ENCODE data around the gene VWF. TPM values are rescaled to one million over a fixed set of nuclear protein-coding genes. Genes with fewer than 3 reads are reported as not detected.

Gene VWF
- total RNA-seq, 1 donor from 2014 or later = 468 TPM

DNA sequence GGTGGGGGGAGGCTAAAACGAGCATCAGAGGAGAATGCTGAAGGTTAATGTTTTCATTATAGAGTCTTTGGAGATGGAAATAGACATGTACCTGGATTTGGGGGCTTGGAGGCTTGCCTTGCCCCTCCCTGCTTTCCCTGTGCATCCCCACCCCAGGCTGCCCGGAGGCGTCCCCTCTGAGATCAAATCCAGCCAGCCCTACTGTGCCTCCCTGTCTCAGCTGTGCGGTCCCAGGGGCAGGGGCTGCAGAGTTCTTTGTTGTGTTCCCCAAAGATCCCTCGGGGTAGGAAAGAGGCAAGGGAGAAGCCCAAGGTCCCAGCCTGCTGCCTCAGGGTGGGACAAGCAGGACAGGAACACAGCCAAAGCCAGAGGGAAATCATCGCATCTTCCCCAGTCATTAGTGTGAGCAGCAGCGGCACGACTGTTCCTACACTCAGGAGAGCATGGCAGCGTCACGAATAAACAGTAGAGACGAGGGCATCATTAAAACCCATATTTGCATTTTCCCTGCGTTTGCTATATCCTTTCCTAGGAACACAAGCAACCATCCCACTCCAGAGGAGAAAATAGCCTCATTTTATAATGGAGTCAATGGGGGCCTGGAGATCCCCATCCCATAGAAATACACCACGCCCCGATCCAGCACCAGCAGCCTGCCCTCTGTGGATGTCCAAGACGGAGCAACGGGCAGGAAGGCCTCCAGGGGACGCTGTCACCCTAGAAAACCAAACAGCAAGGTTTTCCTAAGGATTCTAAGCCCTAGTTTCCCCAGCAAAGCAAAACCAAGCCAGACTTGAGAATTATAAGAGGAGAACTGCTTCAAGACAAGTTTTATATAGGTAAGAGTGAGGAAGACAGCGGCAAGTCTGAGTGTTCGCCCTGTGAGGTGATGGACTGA is 211.8 kb downstream of the VWF start:
- H3K36me3 ChIP-seq = peaks cover 9% of the 10 kb centered on the region
- no peak overlapping the region for H3K27ac ChIP-seq
- H3K4me1 ChIP-seq = no peaks in the 10 kb centered on the region
- no peaks in the 10 kb centered on the region for H3K9me3 ChIP-seq
- H3K27me3 ChIP-seq (ENCODE audit: low read depth) = no peaks in the 10 kb centered on the region
- DNase-seq = no peak
- no peak for ATAC-seq
- TF ChIP-seq, protein P1, sequence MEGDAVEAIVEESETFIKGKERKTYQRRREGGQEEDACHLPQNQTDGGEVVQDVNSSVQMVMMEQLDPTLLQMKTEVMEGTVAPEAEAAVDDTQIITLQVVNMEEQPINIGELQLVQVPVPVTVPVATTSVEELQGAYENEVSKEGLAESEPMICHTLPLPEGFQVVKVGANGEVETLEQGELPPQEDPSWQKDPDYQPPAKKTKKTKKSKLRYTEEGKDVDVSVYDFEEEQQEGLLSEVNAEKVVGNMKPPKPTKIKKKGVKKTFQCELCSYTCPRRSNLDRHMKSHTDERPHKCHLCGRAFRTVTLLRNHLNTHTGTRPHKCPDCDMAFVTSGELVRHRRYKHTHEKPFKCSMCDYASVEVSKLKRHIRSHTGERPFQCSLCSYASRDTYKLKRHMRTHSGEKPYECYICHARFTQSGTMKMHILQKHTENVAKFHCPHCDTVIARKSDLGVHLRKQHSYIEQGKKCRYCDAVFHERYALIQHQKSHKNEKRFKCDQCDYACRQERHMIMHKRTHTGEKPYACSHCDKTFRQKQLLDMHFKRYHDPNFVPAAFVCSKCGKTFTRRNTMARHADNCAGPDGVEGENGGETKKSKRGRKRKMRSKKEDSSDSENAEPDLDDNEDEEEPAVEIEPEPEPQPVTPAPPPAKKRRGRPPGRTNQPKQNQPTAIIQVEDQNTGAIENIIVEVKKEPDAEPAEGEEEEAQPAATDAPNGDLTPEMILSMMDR (IDR thresholded peaks at IDR 0.05) = no peak
- H3K4me3 ChIP-seq = no peak overlapping the region
- intact Hi-C loops (cut with DNase I) = no loop called here

DNA sequence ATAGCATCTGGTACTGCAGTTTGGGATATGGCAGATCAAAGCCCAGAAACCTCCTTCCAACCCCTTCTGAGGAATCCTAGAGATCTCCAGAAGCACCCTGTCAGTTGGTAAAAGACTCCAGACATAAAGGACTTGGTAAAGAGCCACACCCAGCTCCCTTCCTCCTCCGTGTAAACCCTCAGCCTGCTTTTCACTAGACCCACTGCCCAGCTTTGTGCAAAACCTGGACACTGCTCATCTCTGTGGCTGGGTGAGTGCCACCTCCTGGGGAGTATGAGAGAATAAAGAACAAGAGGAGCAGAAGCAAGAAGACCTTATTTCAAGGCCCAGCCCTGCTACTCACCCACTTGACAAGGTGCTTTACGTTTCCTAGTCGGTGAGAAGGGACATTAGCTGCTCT is 212.5 kb downstream of the VWF start:
- Histone ChIP-seq H3K9me3 (no peaks in the 10 kb centered on the region), H3K36me3 (peaks cover 9% of the 10 kb centered on the region), H3K27me3 (ENCODE audit: low read depth) (no peaks in the 10 kb centered on the region), H3K4me1 (no peaks in the 10 kb centered on the region), H3K27ac (no peak overlapping the region), H3K4me3 (no peak overlapping the region)
- ATAC-seq (no peak), DNase-seq (no peak)
- TF ChIP-seq, protein P1 (IDR thresholded peaks at IDR 0.05) = no peak
- intact Hi-C loops (cut with DNase I) = no loop called here

- intact Hi-C loops (cut with DNase I) = no loop called here
- Histone ChIP-seq H3K27ac (no peak overlapping the region), H3K36me3 (peaks cover 9% of the 10 kb centered on the region), H3K4me3 (no peak overlapping the region), H3K4me1 (no peaks in the 10 kb centered on the region), H3K9me3 (no peaks in the 10 kb centered on the region), H3K27me3 (ENCODE audit: low read depth) (no peaks in the 10 kb centered on the region)
- no peak for DNase-seq
- ATAC-seq = no peak
- TF ChIP-seq, protein P1 (IDR thresholded peaks at IDR 0.05) = no peak
Measured at GRCh38 chr12:5910790-5911548, 213.5 kb downstream of the VWF start.

GRCh38 chr12:5909560-5909959 is 214.9 kb downstream of the VWF start:
- no peak for DNase-seq

GRCh38 chr12:5908251-5908650 is 216.2 kb downstream of the VWF start:
- ATAC-seq (no peak), DNase-seq (no peak)
- Histone ChIP-seq H3K4me1 (no peaks in the 10 kb centered on the region), H3K27ac (no peak overlapping the region), H3K9me3 (no peaks in the 10 kb centered on the region), H3K27me3 (ENCODE audit: low read depth) (no peaks in the 10 kb centered on the region), H3K36me3 (peaks cover 9% of the 10 kb centered on the region), H3K4me3 (no peak overlapping the region)
- intact Hi-C loops (cut with DNase I) = no loop called here
- TF ChIP-seq, protein P1 (IDR thresholded peaks at IDR 0.05) = no peak

More at GRCh38 chr12:5909560-5909959, 214.9 kb downstream of the VWF start:
- Histone ChIP-seq H3K4me1 (no peaks in the 10 kb centered on the region), H3K9me3 (no peaks in the 10 kb centered on the region), H3K27me3 (ENCODE audit: low read depth) (no peaks in the 10 kb centered on the region), H3K27ac (no peak overlapping the region), H3K36me3 (peaks cover 9% of the 10 kb centered on the region), H3K4me3 (no peak overlapping the region)
- intact Hi-C loops (cut with DNase I) = no loop called here
- TF ChIP-seq, protein P1 (IDR thresholded peaks at IDR 0.05) = no peak
- no peak for ATAC-seq

Data from lower lobe of right lung (tissue), 2 donors.